ENCODE data around the gene TNFRSF8. TPM values are rescaled to one million over a fixed set of nuclear protein-coding genes. Genes with fewer than 3 reads are reported as not detected.
"Not testable (repeated sequence)": the region's sequence is repeated elsewhere in the genome, so short reads cannot be mapped to it uniquely, and the experiment has no call there.

TNFRSF8 gene
- total RNA-seq, 1 experiment from 2014 or later: not detected

- H3K36me3 ChIP-seq: no peaks in the 10 kb centered on the region
- no peaks in the 10 kb centered on the region for H3K4me1 ChIP-seq (replicated peaks)
- H3K9me3 ChIP-seq (replicated peaks): no peaks in the 10 kb centered on the region
- H3K27ac ChIP-seq: no peak overlapping the region
- H3K27me3 ChIP-seq (replicated peaks): no peaks in the 10 kb centered on the region
- no peak for DNase-seq (ENCODE audit: low read depth in 1 of 2, low spot score in 2 of 2)
- no peak overlapping the region for H3K4me3 ChIP-seq
Measured at GRCh38 chr1:12095452-12096263, 32.6 kb downstream of the TNFRSF8 start.

GRCh38 chr1:12096615-12097014 is 33.5 kb downstream of the TNFRSF8 start:
- Histone ChIP-seq H3K9me3 (replicated peaks) (no peaks in the 10 kb centered on the region), H3K4me1 (replicated peaks) (no peaks in the 10 kb centered on the region), H3K36me3 (no peaks in the 10 kb centered on the region), H3K27me3 (replicated peaks) (no peaks in the 10 kb centered on the region), H3K4me3 (no peak overlapping the region), H3K27ac (no peak overlapping the region)
- DNase-seq (ENCODE audit: low read depth in 1 of 2, low spot score in 2 of 2): no peak

GRCh38 chr1:12097321-12097720 is 34.2 kb downstream of the TNFRSF8 start:
- Histone ChIP-seq H3K4me1 (replicated peaks) (no peaks in the 10 kb centered on the region), H3K36me3 (no peaks in the 10 kb centered on the region), H3K9me3 (replicated peaks) (no peaks in the 10 kb centered on the region), H3K27ac (no peak overlapping the region), H3K27me3 (replicated peaks) (no peaks in the 10 kb centered on the region), H3K4me3 (no peak overlapping the region)
- no peak for DNase-seq (ENCODE audit: low read depth in 1 of 2, low spot score in 2 of 2)

- H3K4me1 ChIP-seq (replicated peaks): no peaks in the 10 kb centered on the region
- no peaks in the 10 kb centered on the region for H3K36me3 ChIP-seq
- no peaks in the 10 kb centered on the region for H3K9me3 ChIP-seq (replicated peaks)
- no peak overlapping the region for H3K4me3 ChIP-seq
- DNase-seq (ENCODE audit: low read depth in 1 of 2, low spot score in 2 of 2): no peak
- H3K27ac ChIP-seq: no peak overlapping the region
- H3K27me3 ChIP-seq (replicated peaks): no peaks in the 10 kb centered on the region
Measured at GRCh38 chr1:12098786-12099185, 35.7 kb downstream of the TNFRSF8 start.

DNA sequence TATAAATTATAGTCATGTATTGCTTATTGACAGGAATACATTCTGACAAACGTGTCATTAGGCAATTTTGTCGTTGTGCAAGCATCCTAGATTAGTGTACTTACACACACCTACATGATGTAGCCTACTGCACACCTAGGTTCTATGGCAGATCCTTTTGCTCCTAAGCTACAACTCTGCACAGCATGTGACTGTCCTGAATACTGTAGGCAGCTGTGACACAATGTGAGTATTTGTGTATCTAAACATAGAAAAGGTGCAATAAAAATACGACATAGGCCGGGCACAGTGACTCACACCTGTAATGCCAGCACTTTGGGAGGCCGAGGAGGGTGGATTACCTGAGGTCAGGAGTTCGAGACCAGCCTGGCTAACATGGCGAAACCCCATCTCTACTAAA is 36.5 kb downstream of the TNFRSF8 start:
- H3K27ac ChIP-seq: no peak overlapping the region
- no peak overlapping the region for H3K4me3 ChIP-seq
- no peaks in the 10 kb centered on the region for H3K27me3 ChIP-seq (replicated peaks)
- H3K36me3 ChIP-seq: no peaks in the 10 kb centered on the region
- no peak for DNase-seq (ENCODE audit: low read depth in 1 of 2, low spot score in 2 of 2)
- H3K4me1 ChIP-seq (replicated peaks): no peaks in the 10 kb centered on the region
- H3K9me3 ChIP-seq (replicated peaks): no peaks in the 10 kb centered on the region

DNA sequence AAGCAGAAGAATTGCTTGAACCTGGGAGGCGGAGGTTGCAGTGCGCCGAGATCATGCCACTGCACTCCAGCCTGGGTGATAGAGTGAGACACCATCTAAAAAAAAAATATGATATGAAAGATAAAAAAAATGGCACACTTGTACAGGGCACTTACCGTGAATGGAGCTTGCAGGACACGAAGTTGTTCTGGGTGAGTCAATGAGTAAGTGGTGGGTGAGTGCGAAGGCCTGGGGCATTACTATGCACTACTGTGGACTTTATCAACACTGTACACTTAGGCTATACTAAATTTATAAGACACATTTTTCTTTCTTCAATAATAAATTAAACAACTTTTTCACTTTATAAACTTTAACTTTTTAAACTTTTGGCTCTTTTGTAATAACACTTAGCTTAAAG is 37.0 kb downstream of the TNFRSF8 start:
- no peaks in the 10 kb centered on the region for H3K4me1 ChIP-seq (replicated peaks)
- H3K27me3 ChIP-seq (replicated peaks): no peaks in the 10 kb centered on the region
- no peak overlapping the region for H3K27ac ChIP-seq
- H3K4me3 ChIP-seq: no peak overlapping the region
- no peaks in the 10 kb centered on the region for H3K36me3 ChIP-seq
- no peak for DNase-seq (ENCODE audit: low read depth in 1 of 2, low spot score in 2 of 2)
- H3K9me3 ChIP-seq (replicated peaks): no peaks in the 10 kb centered on the region

GRCh38 chr1:12101120-12101519 is 38.0 kb downstream of the TNFRSF8 start:
- H3K27me3 ChIP-seq (replicated peaks); H3K4me3 ChIP-seq; H3K27ac ChIP-seq; H3K4me1 ChIP-seq (replicated peaks); H3K9me3 ChIP-seq (replicated peaks); DNase-seq (ENCODE audit: low read depth in 1 of 2, low spot score in 2 of 2); H3K36me3 ChIP-seq: not testable (repeated sequence)

DNA sequence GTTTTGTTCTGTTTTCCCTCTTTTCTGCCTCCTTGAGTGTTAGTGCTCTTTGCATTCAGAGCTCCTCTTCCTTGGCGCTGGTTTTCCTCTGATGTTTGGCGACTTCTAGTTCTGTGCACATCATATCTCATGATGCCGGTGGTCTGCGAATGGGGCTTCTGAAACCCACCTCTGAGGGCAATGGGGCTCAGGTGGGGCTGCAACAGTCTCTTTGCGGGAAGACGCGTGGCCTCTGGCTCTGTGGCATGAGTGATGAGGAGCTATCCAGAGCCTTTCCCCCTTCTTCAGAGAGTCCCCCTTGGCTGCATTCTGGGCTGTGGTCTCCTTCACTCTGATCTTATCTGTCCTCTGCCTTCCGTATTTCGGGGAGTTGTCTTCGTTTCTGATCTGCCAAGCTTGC is 39.0 kb downstream of the TNFRSF8 start:
- no peaks in the 10 kb centered on the region for H3K27me3 ChIP-seq (replicated peaks)
- no peak overlapping the region for H3K4me3 ChIP-seq
- DNase-seq (ENCODE audit: low read depth in 1 of 2, low spot score in 2 of 2): no peak

DNA sequence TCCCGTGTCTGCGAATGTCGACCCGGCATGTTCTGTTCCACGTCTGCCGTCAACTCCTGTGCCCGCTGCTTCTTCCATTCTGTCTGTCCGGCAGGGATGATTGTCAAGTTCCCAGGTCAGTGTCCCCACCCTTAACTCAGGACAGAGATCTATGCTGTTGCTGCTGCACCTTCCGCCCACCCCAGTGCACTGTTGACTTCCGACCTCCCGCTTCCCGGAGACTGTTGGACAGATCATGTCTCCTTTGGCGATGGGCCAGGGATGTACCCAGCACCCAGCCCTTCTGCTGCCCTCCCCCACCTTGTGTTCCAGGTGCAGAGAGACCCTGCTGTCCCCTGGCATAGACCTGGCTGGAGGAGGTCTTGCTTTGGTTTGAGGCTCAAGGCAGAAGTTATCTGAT is 41.3 kb downstream of the TNFRSF8 start:
- no peak overlapping the region for H3K27ac ChIP-seq
- H3K36me3 ChIP-seq: no peaks in the 10 kb centered on the region
- no peaks in the 10 kb centered on the region for H3K9me3 ChIP-seq (replicated peaks)
- no peaks in the 10 kb centered on the region for H3K4me1 ChIP-seq (replicated peaks)
- H3K27me3 ChIP-seq (replicated peaks): no peaks in the 10 kb centered on the region
- no peak overlapping the region for H3K4me3 ChIP-seq
- no peak for DNase-seq (ENCODE audit: low read depth in 1 of 2, low spot score in 2 of 2)

More for the DNA sequence above, 39.0 kb downstream of the TNFRSF8 start:
- H3K36me3 ChIP-seq: no peaks in the 10 kb centered on the region
- no peaks in the 10 kb centered on the region for H3K9me3 ChIP-seq (replicated peaks)
- no peaks in the 10 kb centered on the region for H3K4me1 ChIP-seq (replicated peaks)
- H3K27ac ChIP-seq: no peak overlapping the region

DNA sequence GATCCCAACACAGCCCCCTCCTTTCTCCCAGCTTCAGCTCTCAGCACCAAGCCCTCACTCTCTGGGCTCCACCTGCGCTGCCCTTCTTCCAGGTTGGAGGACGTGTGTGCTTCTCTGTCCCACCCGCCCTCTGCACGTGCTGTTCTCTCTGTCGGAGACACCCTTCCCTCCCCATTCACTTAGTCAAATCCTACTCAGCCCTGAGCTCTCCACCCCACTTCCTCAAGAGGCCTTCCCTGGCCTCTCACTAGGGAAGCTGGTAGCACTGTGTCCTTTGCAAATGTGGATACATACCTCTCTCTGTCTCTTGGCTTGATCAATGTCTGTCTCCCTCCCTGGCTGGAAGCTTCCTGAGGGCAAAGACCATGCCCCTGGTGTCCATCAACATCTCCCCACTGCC is 43.0 kb downstream of the TNFRSF8 start:
- DNase-seq (ENCODE audit: low read depth in 1 of 2, low spot score in 2 of 2): no peak

DNA sequence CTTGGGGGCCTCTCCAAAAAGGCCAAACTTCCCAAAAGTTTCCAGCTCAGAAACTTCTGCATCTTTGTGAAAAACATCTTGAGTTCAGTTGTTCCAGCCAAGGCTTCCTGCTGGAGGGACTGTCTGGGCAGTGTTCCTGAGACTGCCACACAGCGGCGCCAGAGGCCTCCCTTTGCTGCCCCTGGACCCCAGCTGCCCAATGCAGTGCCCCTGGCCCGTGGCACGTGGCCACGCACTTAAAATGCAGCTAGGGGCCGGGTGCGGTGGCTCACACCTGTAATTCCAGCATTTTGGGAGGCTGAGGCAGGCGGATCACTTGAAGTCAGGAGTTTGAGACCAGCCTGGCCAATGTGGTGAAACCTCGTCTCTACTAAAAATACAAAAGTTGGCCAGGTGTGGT is 43.8 kb downstream of the TNFRSF8 start:
- not testable (repeated sequence) for DNase-seq (ENCODE audit: low read depth in 1 of 2, low spot score in 2 of 2)

More for the DNA sequence above, 43.0 kb downstream of the TNFRSF8 start:
- Histone ChIP-seq H3K9me3 (replicated peaks) (no peaks in the 10 kb centered on the region), H3K4me3 (no peak overlapping the region), H3K27ac (no peak overlapping the region), H3K36me3 (no peaks in the 10 kb centered on the region), H3K4me1 (replicated peaks) (no peaks in the 10 kb centered on the region), H3K27me3 (replicated peaks) (no peaks in the 10 kb centered on the region)

DNA sequence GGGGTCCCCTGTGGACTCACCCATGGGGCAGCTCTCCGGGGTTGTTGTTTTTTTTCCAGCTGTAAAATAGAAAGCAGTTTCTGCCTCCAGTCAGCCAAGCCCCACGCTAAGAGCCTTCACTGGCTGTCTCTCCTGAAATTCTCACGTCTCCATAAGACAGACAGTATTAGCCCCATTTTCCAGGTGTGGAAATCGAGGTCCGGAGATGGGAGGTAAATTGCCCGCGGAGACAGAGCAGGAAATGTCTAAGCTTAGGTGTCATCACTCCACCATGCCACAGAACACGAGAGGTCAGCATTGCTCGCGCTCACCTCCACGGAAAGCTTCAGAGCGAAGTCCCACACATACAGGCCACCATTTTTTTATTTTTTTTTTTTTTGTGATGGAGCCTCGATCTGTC is 44.6 kb downstream of the TNFRSF8 start:
- no peaks in the 10 kb centered on the region for H3K27me3 ChIP-seq (replicated peaks)
- H3K4me1 ChIP-seq (replicated peaks): 0 out of 2 replicates have a peak, but pooled peaks cover 3% of the 10 kb centered on the region
- no peaks in the 10 kb centered on the region for H3K9me3 ChIP-seq (replicated peaks)
- no peak for DNase-seq (ENCODE audit: low read depth in 1 of 2, low spot score in 2 of 2)
- no peak overlapping the region for H3K27ac ChIP-seq
- H3K4me3 ChIP-seq: no peak overlapping the region
- no peaks in the 10 kb centered on the region for H3K36me3 ChIP-seq

More for the DNA sequence above, 43.8 kb downstream of the TNFRSF8 start:
- not testable (repeated sequence) for H3K4me3 ChIP-seq; H3K27ac ChIP-seq; H3K36me3 ChIP-seq; H3K9me3 ChIP-seq (replicated peaks); H3K27me3 ChIP-seq (replicated peaks); H3K4me1 ChIP-seq (replicated peaks)

DNA sequence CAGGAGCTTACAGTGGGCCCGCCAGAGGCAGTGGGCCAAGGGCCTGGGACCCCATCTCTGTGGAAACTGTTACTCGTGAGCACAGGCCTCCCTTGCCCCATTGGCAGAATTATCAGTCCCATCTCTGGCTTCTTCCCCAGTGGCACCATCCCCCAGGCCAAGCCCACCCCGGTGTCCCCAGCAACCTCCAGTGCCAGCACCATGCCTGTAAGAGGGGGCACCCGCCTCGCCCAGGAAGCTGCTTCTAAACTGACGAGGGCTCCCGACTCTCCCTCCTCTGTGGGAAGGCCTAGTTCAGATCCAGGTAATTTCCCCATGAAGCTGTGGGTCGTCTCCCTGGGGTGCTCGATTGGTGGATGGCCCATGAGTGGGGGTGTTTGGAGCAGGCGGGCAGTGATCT is 46.8 kb downstream of the TNFRSF8 start:
- H3K9me3 ChIP-seq (replicated peaks): no peaks in the 10 kb centered on the region
- H3K36me3 ChIP-seq: no peaks in the 10 kb centered on the region
- DNase-seq (ENCODE audit: low read depth in 1 of 2, low spot score in 2 of 2): no peak
- H3K27me3 ChIP-seq (replicated peaks): no peaks in the 10 kb centered on the region
- no peak overlapping the region for H3K4me3 ChIP-seq
- no peak overlapping the region for H3K27ac ChIP-seq
- peaks cover 8% of the 10 kb centered on the region; the same call in 1 of the 2 replicates for H3K4me1 ChIP-seq (replicated peaks)

DNA sequence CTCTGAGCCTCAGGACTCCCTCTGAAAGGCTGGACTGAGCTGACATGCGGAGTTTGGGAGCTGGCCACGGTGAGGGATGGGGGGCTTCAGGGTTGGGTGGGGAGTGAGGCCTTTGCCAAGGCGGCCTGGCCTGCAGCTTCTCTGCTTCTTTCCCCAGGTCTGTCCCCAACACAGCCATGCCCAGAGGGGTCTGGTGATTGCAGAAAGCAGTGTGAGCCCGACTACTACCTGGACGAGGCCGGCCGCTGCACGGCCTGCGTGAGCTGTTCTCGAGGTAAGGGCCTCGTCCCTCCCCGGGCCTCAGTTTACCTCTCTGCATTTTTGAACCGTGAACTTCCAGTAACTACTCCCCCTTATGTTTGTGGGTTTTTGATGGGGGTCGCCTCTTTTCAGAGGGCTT is 48.6 kb downstream of the TNFRSF8 start:
- no peak for DNase-seq (ENCODE audit: low read depth in 1 of 2, low spot score in 2 of 2)
- Histone ChIP-seq H3K4me3 (no peak overlapping the region), H3K9me3 (replicated peaks) (no peaks in the 10 kb centered on the region), H3K36me3 (no peaks in the 10 kb centered on the region), H3K27ac (no peak overlapping the region), H3K4me1 (replicated peaks) (peaks cover 8% of the 10 kb centered on the region; the same call in 1 of the 2 replicates), H3K27me3 (replicated peaks) (no peaks in the 10 kb centered on the region)
